Thyroid gland (tissue), 4 donors: ENCODE results near the gene PTEN.

Experiments
- CTCF ChIP-seq, 6 experiments: fragments of 200-600 bp in 3 of 6; fragments of 450-650 bp in 3 of 6; sonication (generic) in 3 of 6; IDR thresholded peaks; one replicate each; pipeline ENCODE4 v1.5.1; 2016 to 2019; ENCODE audit warnings: antibody characterized with exemption in 6 of 6, mild to moderate bottlenecking in 2 of 6, inconsistent platforms in 1 of 6, moderate library complexity in 1 of 6
- POLR2A ChIP-seq, 2 donors: fragments of 450-650 bp; IDR thresholded peaks; one replicate each; pipeline ENCODE4 v1.6.1; 2017; ENCODE audit warnings: antibody characterized with exemption in 2 of 2, mild to moderate bottlenecking in 2 of 2, moderate library complexity in 1 of 2

- TF ChIP-seq POLR2A (IDR thresholded peaks at IDR 0.05) (no peak), CTCF (IDR thresholded peaks at IDR 0.05) (no peak)
Measured at GRCh38 chr10:87921931-87922688, 58.7 kb downstream of the PTEN start.
